ENCODE results near the gene PTPRB.

PTPRB gene

DNA sequence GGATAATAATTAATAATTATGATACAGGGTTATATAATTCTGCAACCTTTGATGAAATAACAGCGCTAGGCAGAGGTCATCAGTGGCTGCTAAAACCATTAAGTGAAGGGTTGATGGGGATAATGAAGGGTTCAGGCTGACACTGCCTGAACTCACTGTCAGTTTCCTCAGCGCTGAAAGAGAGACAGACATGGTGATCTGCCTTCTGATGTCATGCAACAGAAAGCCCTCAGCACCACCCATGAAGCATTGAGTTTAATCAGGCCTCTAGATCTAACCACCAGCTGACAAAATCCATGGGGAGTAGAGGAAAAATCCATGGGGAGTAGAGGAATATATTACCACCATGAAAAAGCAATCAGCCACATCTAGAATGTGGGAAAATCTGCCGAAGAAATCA, 107.6 kb downstream of the PTPRB start (continued):
- TF ChIP-seq ZNF837 (tag by site-specific recombination; IDR thresholded peaks at IDR 0.05) (no peak), ZNF211 (tag by site-specific recombination; IDR thresholded peaks at IDR 0.05; ENCODE audit: low read depth) (no peak), ZBTB8A (tag by site-specific recombination; IDR thresholded peaks at IDR 0.05) (no peak), KLF10 (tag by site-specific recombination; IDR thresholded peaks at IDR 0.05) (no peak), ZNF571 (tag by site-specific recombination; IDR thresholded peaks at IDR 0.05) (no peak), ZNF677 (tag by site-specific recombination; IDR thresholded peaks at IDR 0.05) (no peak), ZBTB17 (tag by site-specific recombination; IDR thresholded peaks at IDR 0.05) (no peak), ZNF335 (tag by site-specific recombination; conservative IDR thresholded peaks at IDR 0.05) (no peak), ZNF394 (tag by site-specific recombination; IDR thresholded peaks at IDR 0.05; ENCODE audit: borderline replicate concordance) (no peak)

DNA sequence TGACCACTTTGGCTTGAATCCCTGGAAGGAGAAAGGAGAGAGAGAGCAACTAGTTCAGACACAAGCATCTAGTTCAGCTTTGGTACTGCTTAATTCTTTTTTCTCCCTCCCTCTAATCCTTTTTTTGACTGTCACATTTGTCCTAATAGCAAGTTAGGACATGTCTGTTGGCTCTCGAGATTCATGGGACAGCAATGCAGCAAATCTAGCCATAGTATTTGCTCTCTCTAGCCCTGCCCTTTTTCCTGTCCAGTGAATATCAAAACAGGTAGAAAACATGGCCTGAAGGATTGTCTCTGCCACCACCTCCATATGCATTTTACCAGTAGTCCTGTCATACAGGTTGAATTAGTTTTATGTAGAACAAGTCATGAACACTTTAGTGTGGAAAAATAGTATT, 116.4 kb downstream of the PTPRB start:
- Histone ChIP-seq H3K4me1 (ENCODE audit: control insufficient read depth, insufficient read depth, low read length) (no peaks in the 10 kb centered on the region), H3K4me3 (ENCODE audit: low read depth, low read length) (no peak overlapping the region), H3K9me3 (ENCODE audit: control insufficient read depth, insufficient read depth, low read depth, low read length) (no peaks in the 10 kb centered on the region), H3K36me3 (ENCODE audit: control insufficient read depth in 2 of 2, insufficient read depth in 1 of 2, low read length in 2 of 2) (no peaks in the 10 kb centered on the region), H3K27ac (ENCODE audit: extremely low read depth, low read depth, low read length) (no peak overlapping the region)
- ChIA-PET CTCF (no interaction called here), POLR2A (no interaction called here)
- TF ChIP-seq BCL11A (tag by site-specific recombination; IDR thresholded peaks at IDR 0.05; ENCODE audit: low read depth), result no peak

- TF ChIP-seq ZNF19 (tag by site-specific recombination; IDR thresholded peaks at IDR 0.05; ENCODE audit: low read depth) (no peak), HOXA7 (CRISPR knock-in tag; IDR thresholded peaks at IDR 0.05; ENCODE audit: borderline replicate concordance) (no peak), ZBTB1 (tag by site-specific recombination; IDR thresholded peaks at IDR 0.05) (no peak), ZNF76 (tag by site-specific recombination; IDR thresholded peaks at IDR 0.05; ENCODE audit: borderline replicate concordance, low read depth) (no peak), ZNF140 (tag by site-specific recombination; IDR thresholded peaks at IDR 0.05) (no peak), ZNF664 (tag by site-specific recombination; IDR thresholded peaks at IDR 0.05) (no peak), ZNF341 (tag by site-specific recombination; IDR thresholded peaks at IDR 0.05; ENCODE audit: low read depth) (no peak), ZNF138 (tag by site-specific recombination; IDR thresholded peaks at IDR 0.05; ENCODE audit: borderline replicate concordance) (no peak), ZNF624 (tag by site-specific recombination; IDR thresholded peaks at IDR 0.05) (no peak), ZFP3 (tag by site-specific recombination; IDR thresholded peaks at IDR 0.05; ENCODE audit: low read depth) (no peak), SP7 (tag by site-specific recombination; IDR thresholded peaks at IDR 0.05) (no peak), ZNF335 (tag by site-specific recombination; conservative IDR thresholded peaks at IDR 0.05) (no peak), TRIM28 (IDR thresholded peaks at IDR 0.05; ENCODE audit: borderline replicate concordance, low read length) (no peak)
- TF ChIP-seq, protein P1, sequence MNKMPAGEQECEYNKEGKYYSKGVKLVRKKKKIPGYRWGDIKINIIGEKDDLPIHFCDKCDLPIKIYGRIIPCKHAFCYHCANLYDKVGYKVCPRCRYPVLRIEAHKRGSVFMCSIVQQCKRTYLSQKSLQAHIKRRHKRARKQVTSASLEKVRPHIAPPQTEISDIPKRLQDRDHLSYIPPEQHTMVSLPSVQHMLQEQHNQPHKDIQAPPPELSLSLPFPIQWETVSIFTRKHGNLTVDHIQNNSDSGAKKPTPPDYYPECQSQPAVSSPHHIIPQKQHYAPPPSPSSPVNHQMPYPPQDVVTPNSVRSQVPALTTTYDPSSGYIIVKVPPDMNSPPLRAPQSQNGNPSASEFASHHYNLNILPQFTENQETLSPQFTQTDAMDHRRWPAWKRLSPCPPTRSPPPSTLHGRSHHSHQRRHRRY (tag by site-specific recombination; IDR thresholded peaks at IDR 0.05), result no peak
- POLR2A ChIA-PET, result no interaction called here
Measured at GRCh38 chr12:70513426-70513825, 123.8 kb downstream of the PTPRB start.

DNA sequence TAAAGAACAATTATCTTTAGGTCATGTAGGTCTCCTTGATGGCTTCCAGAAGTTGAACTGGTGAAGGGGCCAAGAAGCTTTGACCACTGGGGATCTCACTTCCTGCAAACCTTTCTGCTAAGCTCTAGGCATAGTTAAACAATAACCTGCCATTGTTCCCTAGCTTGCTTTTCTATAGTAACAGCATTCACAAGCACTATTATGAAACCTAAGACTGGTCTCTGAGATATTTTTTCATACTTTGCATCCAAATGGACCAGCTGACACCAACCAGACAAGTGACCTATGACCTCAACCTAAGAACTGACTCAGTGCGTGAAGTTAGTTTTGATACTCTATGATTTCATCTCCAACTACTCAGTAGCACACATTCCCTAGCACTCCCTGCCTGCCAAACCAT, 129.1 kb downstream of the PTPRB start:
- CTCF ChIA-PET, result interaction anchor here (0.6 kb wide), 1 partner anchor 342 kb away, joined by 3 read pairs; no protein-coding TSS in a partner anchor
- Histone ChIP-seq H3K4me1 (ENCODE audit: control insufficient read depth, insufficient read depth, low read length) (no peaks in the 10 kb centered on the region), H3K36me3 (ENCODE audit: control insufficient read depth in 2 of 2, insufficient read depth in 1 of 2, low read length in 2 of 2) (no peaks in the 10 kb centered on the region), H3K4me3 (ENCODE audit: low read depth, low read length) (no peak overlapping the region), H3K27ac (ENCODE audit: extremely low read depth, low read depth, low read length) (no peak overlapping the region), H3K9me3 (ENCODE audit: control insufficient read depth, insufficient read depth, low read depth, low read length) (no peaks in the 10 kb centered on the region)
- POLR2A ChIA-PET, result no interaction called here
- TF ChIP-seq PATZ1 (tag by site-specific recombination; IDR thresholded peaks at IDR 0.05) (no peak), ZNF544 (tag by site-specific recombination; IDR thresholded peaks at IDR 0.05) (no peak), ZNF677 (tag by site-specific recombination; IDR thresholded peaks at IDR 0.05) (no peak), YY1 (tag by site-specific recombination; IDR thresholded peaks at IDR 0.05) (no peak), ZNF513 (tag by site-specific recombination; IDR thresholded peaks at IDR 0.05) (no peak), ZNF239 (tag by site-specific recombination; IDR thresholded peaks at IDR 0.05) (no peak), ZNF19 (tag by site-specific recombination; IDR thresholded peaks at IDR 0.05; ENCODE audit: low read depth) (no peak)

More at GRCh38 chr12:70513426-70513825, 123.8 kb downstream of the PTPRB start:
- Histone ChIP-seq H3K4me1 (ENCODE audit: control insufficient read depth, insufficient read depth, low read length) (no peaks in the 10 kb centered on the region), H3K27ac (ENCODE audit: extremely low read depth, low read depth, low read length) (no peak overlapping the region), H3K4me3 (ENCODE audit: low read depth, low read length) (no peak overlapping the region), H3K36me3 (ENCODE audit: control insufficient read depth in 2 of 2, insufficient read depth in 1 of 2, low read length in 2 of 2) (no peaks in the 10 kb centered on the region), H3K9me3 (ENCODE audit: control insufficient read depth, insufficient read depth, low read depth, low read length) (no peaks in the 10 kb centered on the region)
- CTCF ChIA-PET, result interaction anchor here (0.8 kb wide), 1 partner anchor 634 kb away, joined by 3 read pairs; no protein-coding TSS in a partner anchor

Measured in HEK293 (cell line).